DMS114 treated with DMSO at 0.1 percent for 48 hours (cell line): Measurements from ENCODE around the gene DIP2B.
"Not testable (repeated sequence)": the region's sequence is repeated elsewhere in the genome, so short reads cannot be mapped to it uniquely, and the experiment has no call there.

Experiments used
- DNase-seq: peaks from one replicate; lab custom pipeline; 2025; ENCODE audit not compliant: unreplicated experiment; lab: John Stamatoyannopoulos, UW

The DIP2B gene

DNA sequence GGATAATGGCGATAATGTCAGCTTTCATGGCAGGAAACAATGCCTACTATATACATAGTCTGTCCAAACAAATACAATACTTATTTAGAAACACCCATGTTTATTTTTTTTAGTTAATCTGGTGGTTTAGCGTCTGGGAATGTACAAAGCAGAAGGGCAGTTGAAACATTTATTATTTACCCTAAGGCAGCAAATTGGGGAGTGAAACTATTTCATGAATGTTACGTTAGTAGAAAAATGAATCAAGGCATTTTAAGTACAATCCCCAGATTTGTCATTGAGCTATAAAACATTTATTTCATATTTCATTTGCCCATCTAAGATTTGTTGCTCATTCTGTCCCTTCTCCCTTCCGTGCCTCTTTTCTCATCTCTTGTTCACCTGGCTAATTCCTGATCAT, 172.0 kb downstream of the DIP2B start:
- no peak for DNase-seq

DNA sequence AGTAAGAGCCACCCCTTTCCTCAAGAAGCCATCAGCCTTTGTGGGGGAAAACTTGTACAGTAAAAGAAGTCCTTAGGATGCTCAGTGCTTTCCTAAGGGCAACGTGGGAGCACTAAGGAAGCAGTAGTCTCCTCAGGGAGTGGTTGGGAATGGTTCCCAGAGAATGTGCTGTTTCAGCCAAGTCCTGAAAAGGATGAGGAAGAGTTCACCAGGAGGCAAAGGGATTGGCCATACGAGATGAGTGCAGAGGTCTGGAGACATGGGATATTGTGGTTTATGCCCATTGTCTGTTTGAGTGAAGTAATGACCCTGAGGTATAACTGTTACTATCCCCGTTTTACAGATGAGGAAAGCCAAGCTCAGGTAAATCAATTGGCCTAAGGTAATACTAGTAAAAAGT, 173.1 kb downstream of the DIP2B start:
- no peak for DNase-seq

GRCh38 chr12:50678650-50679365, 174.0 kb downstream of the DIP2B start:
- no peak for DNase-seq

- DNase-seq, result no peak
Observed at GRCh38 chr12:50679612-50680011, 174.8 kb downstream of the DIP2B start.

GRCh38 chr12:50681064-50681463, 176.3 kb downstream of the DIP2B start:
- DNase-seq, result not testable (repeated sequence)

DNA sequence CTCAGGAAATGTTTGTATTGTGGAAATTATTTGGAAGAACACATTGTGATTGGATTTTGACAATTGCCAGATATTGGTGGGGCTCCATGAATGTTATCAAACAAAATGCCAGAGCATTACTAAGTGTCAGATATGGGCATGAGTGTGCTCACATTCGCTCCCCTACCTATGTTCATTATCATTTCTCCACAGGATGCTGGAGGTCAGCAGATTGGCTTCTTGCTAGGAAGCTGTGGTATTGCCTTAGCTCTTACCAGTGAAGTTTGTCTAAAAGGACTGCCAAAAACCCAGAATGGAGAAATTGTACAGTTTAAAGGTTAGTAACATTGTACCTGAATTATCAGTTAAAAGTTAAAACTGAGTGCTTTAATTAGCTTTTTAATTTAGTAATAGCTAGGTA, 180.9 kb downstream of the DIP2B start:
- no peak for DNase-seq

DNA sequence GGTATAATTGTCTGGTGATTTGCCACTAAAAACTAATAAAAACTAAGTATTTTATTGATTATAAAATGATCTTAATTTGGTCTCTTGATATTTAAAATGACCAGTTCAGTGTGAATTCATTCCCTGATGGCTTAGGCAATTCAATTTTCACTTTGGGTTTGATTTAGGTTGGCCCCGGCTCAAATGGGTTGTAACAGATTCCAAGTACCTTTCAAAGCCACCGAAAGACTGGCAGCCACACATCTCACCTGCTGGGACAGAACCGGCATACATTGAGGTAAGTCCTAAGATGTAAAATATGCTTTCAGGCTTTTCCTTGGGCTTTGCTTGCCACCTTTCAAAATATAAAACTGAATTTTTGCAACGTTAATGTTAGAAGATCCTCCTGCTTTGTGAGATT, 181.6 kb downstream of the DIP2B start:
- DNase-seq, result no peak

DNA sequence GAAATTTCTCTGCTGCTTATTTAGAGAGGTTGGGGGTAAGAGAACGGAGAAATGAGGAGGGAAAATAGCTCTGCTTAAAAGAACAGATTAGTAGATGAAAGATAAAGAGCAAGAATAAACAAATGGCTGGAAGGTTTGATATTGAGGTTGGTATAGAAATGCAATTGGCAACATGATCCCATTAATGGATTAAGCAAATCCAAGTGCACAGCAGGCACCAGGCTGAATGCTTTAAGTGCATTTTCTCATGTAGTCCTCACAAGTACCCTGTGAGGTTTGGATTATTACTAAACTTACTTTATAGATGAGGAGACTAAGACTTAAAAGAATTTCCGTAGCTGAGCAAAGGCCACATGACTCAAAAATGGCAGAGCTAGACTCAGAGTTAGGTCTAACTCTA, 182.2 kb downstream of the DIP2B start:
- no peak for DNase-seq

DNA sequence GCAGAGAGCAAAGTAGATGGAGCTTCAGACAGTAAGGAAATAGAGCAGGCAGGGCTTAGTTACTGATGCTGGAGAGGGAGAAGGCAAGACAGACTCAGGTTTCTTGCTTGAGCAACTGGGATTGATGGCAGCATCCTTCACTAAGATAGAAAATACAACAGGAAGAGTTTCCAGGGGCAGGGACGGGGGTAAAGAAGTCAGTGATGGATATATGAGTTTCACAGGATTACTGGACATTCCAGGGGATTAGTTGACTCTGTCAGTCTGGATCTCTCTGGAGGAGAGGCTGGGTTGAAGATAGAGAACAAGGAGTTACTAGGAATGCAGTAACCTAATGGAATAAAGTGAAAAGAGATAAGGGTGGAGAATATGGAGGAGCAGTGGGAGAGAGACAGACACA, 184.7 kb downstream of the DIP2B start:
- DNase-seq, result no peak

DNA sequence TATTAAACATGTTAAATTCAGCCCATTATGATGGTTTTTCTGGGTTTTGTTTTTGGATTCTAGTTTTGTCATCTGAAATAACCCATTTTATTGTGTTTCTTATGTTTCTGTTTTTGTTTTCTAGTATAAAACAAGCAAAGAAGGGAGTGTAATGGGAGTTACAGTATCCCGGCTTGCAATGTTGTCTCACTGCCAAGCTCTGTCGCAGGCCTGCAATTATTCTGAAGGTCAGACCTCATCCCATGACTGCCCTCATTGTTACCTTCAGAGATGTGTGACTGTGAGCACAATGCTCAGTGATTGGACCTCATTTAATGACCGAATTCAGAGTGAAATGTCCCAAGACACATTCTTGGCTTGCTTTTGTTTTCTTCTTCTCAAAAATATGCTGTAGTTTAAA, 186.1 kb downstream of the DIP2B start:
- DNase-seq, result no peak

DNA sequence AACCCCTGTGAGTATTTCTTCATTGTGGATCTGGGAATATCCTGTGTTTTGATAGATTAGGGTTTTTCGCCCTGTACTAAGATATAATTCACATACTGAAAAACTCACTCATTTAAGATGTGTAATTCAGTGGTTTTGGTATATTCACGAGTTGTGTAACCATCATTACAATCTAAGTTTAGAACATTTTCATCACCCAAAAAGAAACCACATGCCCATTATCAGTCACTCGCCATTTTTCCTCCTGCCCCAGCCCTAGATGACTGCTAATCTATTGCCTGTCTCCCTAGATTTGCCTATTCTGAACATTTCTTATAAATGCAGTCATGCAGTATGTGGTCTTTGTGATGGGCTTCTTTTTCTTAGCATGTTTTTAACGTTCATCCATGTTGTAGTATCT, 191.2 kb downstream of the DIP2B start:
- DNase-seq, result no peak

DNA sequence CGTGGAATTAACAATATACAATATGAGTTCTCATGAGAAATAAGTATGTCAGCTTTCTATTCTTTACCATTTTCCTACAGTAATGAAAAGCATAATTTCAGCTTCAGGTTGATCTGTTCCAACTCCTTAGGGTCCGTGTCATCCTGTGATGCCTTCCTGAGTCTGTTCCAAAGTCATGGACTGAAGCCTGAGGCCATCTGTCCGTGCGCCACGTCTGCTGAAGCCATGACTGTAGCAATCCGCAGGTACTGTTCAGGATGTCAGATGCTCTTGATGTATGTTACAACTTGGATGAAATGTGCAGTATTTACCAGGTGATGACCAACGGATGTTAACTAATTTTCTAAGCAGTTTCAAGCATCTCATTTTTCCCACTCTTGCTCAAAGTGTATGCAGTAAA, 192.1 kb downstream of the DIP2B start:
- no peak for DNase-seq

DNA sequence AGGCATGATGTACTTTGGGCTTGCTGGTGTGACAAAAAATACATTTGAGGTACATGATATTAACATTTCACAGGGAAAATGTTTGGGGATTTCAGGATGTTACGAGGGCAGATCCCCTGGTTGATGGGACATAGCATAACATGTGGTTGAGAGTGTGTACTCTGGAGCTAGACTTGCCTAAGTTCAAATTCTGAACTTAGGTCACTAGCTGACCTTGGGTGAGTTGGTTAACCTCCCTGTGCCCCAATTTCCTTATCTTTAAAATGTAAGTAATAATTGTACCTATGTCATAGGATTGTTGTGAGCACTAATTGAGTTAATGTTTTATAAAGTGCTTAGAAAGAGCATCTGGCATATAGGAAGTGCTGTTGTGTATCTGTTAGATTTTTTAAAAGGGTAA, 194.4 kb downstream of the DIP2B start:
- DNase-seq, result no peak

GRCh38 chr12:50699940-50700339, 195.2 kb downstream of the DIP2B start:
- no peak for DNase-seq

- DNase-seq, result no peak
Observed at GRCh38 chr12:50706606-50707005, 201.8 kb downstream of the DIP2B start.

- DNase-seq, result no peak
Observed at GRCh38 chr12:50707396-50707795, 202.6 kb downstream of the DIP2B start.

DNA sequence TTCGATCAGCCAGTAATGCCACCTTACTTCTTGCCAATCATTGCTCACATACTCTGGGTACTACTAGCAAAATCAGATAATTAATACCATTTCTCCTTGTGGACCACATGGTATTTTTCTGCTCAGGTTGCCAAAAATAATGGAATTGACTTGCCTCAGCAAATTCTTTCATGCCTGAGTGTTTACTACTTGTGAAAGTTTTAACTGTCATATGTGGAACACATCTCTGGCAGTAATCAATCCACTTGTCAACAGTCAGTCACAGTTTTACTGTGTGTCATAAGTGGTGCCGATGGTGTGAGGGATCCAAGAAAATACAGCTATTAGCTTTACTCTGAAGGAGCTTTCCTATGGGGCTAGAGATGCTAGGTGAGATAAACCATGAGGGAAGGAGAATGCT, 203.8 kb downstream of the DIP2B start:
- DNase-seq, result no peak

- no peak for DNase-seq
Observed at GRCh38 chr12:50711121-50711520, 206.3 kb downstream of the DIP2B start.

GRCh38 chr12:50715174-50715573, 210.4 kb downstream of the DIP2B start:
- DNase-seq, result no peak

- DNase-seq, result no peak
Observed at GRCh38 chr12:50718760-50719159, 214.0 kb downstream of the DIP2B start.

DNA sequence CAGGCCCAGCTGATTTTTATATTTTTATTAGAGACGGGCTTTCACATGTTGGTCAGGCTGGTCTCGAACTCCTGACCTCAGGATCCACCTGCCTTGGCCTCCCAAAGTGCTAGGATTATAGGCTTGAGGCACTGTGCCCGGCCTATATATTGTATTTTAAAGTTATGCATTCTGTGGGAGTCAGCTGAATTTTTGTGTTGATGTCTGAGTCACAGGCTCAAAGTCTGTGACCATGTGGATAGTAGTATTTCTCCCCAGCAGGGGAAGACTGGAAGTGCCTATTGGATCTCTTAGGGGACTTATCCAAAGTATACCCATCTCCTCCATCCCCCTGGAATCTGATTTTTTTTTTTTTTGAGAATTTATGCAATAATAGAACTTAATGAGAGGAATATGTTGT, 215.3 kb downstream of the DIP2B start:
- DNase-seq, result no peak

DNA sequence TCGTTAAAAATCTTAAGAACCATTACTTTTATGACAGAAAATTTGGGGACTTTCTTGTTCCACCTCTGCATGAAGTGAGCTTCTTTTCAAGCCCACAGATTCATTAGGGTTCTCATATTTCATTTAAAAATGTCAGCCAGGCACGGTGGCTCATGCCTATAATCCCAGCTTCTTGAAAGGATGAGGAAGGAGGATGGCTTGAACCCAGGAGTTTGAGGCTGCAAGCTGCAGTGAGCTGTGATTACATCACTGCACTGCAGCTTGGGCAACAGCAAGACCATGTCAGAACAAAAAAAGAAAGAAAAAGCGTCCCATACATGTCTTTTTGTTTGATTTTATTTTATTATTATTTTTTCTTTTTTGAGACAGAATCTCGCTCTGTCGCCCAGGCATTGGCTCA, 215.7 kb downstream of the DIP2B start:
- DNase-seq, result no peak

DNA sequence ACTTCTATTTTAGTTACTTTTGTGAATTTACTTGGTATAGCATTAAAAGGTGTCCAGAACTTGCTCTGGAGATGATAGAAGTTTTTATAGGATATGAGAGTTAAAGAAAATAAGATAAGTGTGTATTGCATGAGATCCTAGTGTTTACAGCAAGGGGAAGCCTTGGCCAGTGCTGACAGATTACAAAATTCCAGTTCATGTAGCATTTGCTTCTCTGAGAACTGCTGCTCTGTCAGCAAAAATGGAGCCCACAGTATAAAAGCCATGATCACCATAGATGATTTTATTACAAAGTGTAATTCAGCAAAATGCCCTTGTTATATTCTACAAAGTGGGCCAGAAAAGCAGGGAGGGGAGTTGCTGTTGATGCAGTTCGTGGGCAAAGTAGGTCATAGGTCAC, 219.1 kb downstream of the DIP2B start:
- no peak for DNase-seq
